GM13976 (cell line): Measurements from ENCODE around the gene RIC3.

Experiments used
- DNase-seq: peaks from one replicate; pipeline ENCODE4 v3.0.0; 2012; ENCODE audit warnings: low spot score
- CTCF ChIP-seq: IDR thresholded peaks from 2 replicates; pipeline ENCODE4 v1.5.1; 2012; ENCODE audit warnings: borderline replicate concordance, mild to moderate bottlenecking; ENCODE audit not compliant: insufficient read depth; ENCODE audit errors: extremely low read depth, missing control alignments, control extremely low read depth
- in situ Hi-C: fragments of 300-500 bp; cut with MboI; formaldehyde crosslinking; loops from one replicate; pipeline ENCODE4 v1.12.0; 2022; ENCODE audit warnings: low sequenced_read_pairs, mixed read lengths, inconsistent platforms; ENCODE audit not compliant: unreplicated experiment

RIC3 gene

GRCh38 chr11:8207080-8208000 lies 38.5 kb upstream of the RIC3 start:
- DNase-seq, result no peak
- in situ Hi-C loops, result no loop called here
- TF ChIP-seq CTCF, result no peak

- DNase-seq, result no peak
- in situ Hi-C loops, result no loop called here
- TF ChIP-seq CTCF, result no peak
Observed at GRCh38 chr11:8206251-8207079, 37.6 kb upstream of the RIC3 start.

GRCh38 chr11:8205566-8205965 lies 36.7 kb upstream of the RIC3 start:
- in situ Hi-C loops, result no loop called here
- no peak for DNase-seq
- no peak for TF ChIP-seq CTCF

- in situ Hi-C loops, result no loop called here
- DNase-seq, result no peak
- no peak for TF ChIP-seq CTCF
Observed at GRCh38 chr11:8204596-8204995, 35.8 kb upstream of the RIC3 start.

GRCh38 chr11:8204025-8204424 lies 35.2 kb upstream of the RIC3 start:
- in situ Hi-C loops, result no loop called here
- DNase-seq, result no peak
- TF ChIP-seq CTCF, result no peak

GRCh38 chr11:8203414-8203715 lies 34.5 kb upstream of the RIC3 start:
- in situ Hi-C loops, result no loop called here
- TF ChIP-seq CTCF, result no peak
- DNase-seq, result no peak
